Activated CD4-positive, alpha-beta memory T cell treated with anti-CD3 and anti-CD28 coated beads, Interleukin-2, amount 10 ng/mL, durations not matched to agents 7 days and 5 days (primary cell): Measurements from ENCODE around the gene NMT1. TPM values are rescaled to one million over a fixed set of nuclear protein-coding genes. Genes with fewer than 3 reads are reported as not detected.

ENCODE experiments used
- CTCF ChIA-PET: fragments of 350-600 bp; sonication (Branson Sonifier 250); formaldehyde crosslinking; loops from one replicate; lab custom pipeline; 2021; ENCODE audit warnings: antibody characterized with exemption, inconsistent platforms; lab: Charles Lee
- POLR2A ChIA-PET: fragments of 350-600 bp; sonication (Branson Sonifier 250); formaldehyde crosslinking; loops from one replicate; lab custom pipeline; 2021; ENCODE audit warnings: antibody characterized with exemption; lab: Charles Lee
- DNase-seq: peaks from one replicate; pipeline ENCODE4 v3.0.0-alpha.2; 2020
- H3K27ac Mint-ChIP-seq: one replicate; pipeline ENCODE4 v1.8.0; 2021; ENCODE audit warnings: mild to moderate bottlenecking, mixed read lengths
- H3K27me3 Mint-ChIP-seq: one replicate; pipeline ENCODE4 v1.8.0; 2021; ENCODE audit warnings: mixed read lengths
- H3K36me3 Mint-ChIP-seq: one replicate; pipeline ENCODE4 v1.8.0; 2021; ENCODE audit warnings: low read depth, mixed read lengths
- H3K4me1 Mint-ChIP-seq: one replicate; pipeline ENCODE4 v1.8.0; 2021; ENCODE audit warnings: mixed read lengths
- H3K4me3 Mint-ChIP-seq: one replicate; pipeline ENCODE4 v1.8.0; 2021; ENCODE audit warnings: mild to moderate bottlenecking, mixed read lengths
- H3K9me3 Mint-ChIP-seq: one replicate; pipeline ENCODE4 v1.8.0; 2021; ENCODE audit warnings: mixed read lengths
- total RNA-seq, 2 experiments: library from RNA; stranded (reverse); gene quantifications; one replicate each; pipeline ENCODE4 v1.2.3, GENCODE V29; 2021

The NMT1 gene
- total RNA-seq, 2 experiments from 2014 or later = 114 TPM

DNA sequence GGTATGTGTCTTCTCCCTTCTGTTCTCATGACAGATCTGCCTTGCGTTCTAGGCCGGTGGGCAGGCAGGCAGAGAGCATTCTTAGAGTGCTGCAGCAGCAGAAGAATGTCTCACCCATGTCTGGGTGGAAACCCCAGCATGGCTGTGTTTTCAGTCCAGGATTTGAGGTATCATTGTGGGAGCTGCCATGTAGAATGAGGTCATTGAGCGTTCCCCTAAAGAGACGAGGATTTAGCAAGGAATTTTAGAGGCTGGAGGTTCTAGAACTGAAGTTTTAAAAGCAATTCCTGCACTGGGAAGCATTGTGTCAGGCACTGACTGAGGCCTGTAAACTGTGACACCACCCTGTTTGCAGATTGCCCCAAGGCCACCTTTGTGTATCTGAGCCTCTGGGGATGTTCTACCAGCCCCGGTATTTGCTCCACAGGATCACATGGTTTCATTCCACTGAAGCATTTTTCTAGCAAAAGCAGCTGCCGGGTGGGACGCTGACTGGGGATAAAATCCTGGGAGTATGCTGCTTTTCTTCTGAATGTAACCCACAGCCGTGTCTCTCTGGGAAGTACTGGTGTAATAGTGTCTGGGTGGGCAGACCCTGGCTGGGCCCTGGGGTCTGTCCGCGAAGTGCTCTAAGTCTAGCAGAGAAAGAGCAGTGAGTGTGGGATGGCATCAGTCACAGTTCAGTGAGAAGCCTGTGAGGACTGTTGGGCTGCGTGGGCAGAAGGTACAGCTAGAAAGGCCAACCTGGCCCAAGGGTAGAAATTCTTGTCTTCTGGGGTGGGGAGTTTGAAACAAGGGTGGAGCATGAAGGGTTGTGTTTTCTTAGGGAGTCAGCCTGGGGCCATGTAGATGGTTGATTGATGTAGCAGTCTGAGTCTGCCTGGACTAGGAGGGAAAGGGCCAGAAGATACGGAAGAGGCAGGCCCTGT is 41.0 kb downstream of the NMT1 start:
- CTCF ChIA-PET = no interaction called here
- Mint-ChIP-seq H3K36me3 (peaks cover 72% of the 10 kb centered on the region), H3K4me3 (no peak overlapping the region), H3K9me3 (no peaks in the 10 kb centered on the region), H3K27me3 (no peaks in the 10 kb centered on the region), H3K4me1 (no peaks in the 10 kb centered on the region), H3K27ac (no peak overlapping the region)
- POLR2A ChIA-PET = interaction anchor here (0.6 kb wide), 1 partner anchor 22 kb away, joined by 3 read pairs; no protein-coding TSS in a partner anchor
- no peak for DNase-seq

DNA sequence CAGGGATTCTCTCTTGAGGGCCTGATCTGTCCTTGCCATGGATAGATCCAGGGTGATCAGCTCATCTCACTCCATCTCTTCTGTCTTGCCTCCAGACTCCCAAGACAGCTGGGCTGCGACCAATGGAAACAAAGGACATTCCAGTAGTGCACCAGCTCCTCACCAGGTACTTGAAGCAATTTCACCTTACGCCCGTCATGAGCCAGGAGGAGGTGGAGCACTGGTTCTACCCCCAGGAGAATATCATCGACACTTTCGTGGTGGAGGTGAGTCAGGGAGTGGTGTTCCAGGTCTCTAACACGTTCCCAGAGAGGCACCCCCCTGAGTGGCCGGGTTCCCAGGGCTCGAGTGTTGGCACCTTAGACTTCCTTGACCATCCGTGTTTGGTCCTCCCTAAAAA is 41.7 kb downstream of the NMT1 start:
- ChIA-PET CTCF (no interaction called here), POLR2A (interaction anchor here (1.0 kb wide), 1 partner anchor 12 kb away, joined by 3 read pairs; no protein-coding TSS in a partner anchor)
- Mint-ChIP-seq H3K9me3 (no peaks in the 10 kb centered on the region), H3K27ac (no peak overlapping the region), H3K4me1 (no peaks in the 10 kb centered on the region), H3K4me3 (no peak overlapping the region), H3K36me3 (peaks cover 67% of the 10 kb centered on the region), H3K27me3 (no peaks in the 10 kb centered on the region)
- no peak for DNase-seq

DNA sequence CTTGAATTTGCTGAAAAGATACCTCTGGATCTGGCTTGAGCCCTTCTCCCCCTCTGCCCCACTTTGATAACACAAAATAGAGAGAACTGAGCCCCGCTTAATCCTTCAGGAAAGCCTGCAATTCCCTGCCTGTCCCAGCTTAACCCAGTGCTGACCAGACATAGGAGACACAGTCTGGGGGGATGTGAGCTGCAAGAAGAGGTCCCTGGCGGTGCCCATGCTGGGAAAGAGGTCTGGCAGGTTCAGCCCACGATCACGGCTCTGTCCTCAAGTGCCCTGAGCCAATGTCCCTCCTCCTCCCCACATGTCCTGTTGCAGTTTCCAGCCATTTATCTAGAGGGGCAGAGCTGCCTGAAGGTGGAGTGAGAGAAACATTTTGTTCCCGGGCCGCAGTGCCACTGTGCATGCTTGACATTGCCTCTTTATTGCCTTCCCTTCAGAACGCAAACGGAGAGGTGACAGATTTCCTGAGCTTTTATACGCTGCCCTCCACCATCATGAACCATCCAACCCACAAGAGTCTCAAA is 42.2 kb downstream of the NMT1 start:
- Mint-ChIP-seq H3K4me1 (no peaks in the 10 kb centered on the region), H3K36me3 (peaks cover 63% of the 10 kb centered on the region), H3K27ac (no peak overlapping the region), H3K9me3 (no peaks in the 10 kb centered on the region), H3K27me3 (no peaks in the 10 kb centered on the region), H3K4me3 (no peak overlapping the region)
- DNase-seq = no peak
- POLR2A ChIA-PET = interaction anchor here (1.0 kb wide), 1 partner anchor 12 kb away, joined by 3 read pairs; no protein-coding TSS in a partner anchor
- CTCF ChIA-PET = no interaction called here

DNA sequence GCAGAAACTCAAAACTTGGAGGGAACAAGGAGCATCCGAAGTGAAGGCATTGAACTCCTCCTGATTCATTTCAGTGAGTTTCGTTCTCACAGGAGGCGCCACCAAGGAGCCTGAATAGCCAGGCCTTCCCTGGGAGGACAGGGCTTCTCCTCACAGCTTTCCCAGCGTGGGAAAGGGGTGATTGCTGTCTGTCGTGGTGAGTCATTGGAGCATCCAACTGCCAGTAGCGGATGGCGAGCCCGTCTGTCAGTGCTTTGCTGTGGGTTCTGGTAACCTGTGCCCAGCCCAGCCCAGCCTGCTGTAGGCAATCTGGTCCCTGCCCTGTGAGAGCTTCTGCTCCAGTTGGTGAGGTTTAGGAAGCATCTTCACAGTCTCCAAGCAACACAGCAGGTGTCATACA is 42.9 kb downstream of the NMT1 start:
- Mint-ChIP-seq H3K27ac (no peak overlapping the region), H3K27me3 (no peaks in the 10 kb centered on the region), H3K4me1 (no peaks in the 10 kb centered on the region), H3K36me3 (peaks cover 64% of the 10 kb centered on the region), H3K9me3 (no peaks in the 10 kb centered on the region), H3K4me3 (no peak overlapping the region)
- DNase-seq = no peak
- ChIA-PET POLR2A (interaction anchor here (1.0 kb wide), 1 partner anchor 11 kb away, joined by 3 read pairs; no protein-coding TSS in a partner anchor), CTCF (no interaction called here)

DNA sequence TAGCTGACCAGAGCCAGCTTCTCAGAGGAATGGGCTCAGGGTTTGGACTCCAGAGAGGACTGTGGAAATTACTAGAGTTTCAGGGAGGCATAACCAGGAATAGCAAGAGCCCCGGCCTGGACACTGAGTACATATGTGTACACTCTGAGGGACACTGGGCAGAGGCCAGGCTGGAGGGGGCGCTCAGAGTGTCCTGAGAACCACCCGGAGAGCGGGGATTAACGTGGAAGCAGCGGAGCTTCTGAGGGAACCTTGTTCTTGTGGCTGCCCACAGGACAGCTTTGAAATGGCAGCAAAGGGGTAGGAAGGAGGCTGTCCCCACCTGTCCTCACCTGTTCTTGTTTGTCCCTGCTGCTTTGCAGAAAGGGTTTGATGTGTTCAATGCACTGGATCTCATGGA is 43.4 kb downstream of the NMT1 start:
- Mint-ChIP-seq H3K9me3 (no peaks in the 10 kb centered on the region), H3K27ac (no peak overlapping the region), H3K27me3 (no peaks in the 10 kb centered on the region), H3K36me3 (peaks cover 59% of the 10 kb centered on the region), H3K4me3 (no peak overlapping the region), H3K4me1 (no peaks in the 10 kb centered on the region)
- ChIA-PET CTCF (no interaction called here), POLR2A (no interaction called here)
- no peak for DNase-seq

DNA sequence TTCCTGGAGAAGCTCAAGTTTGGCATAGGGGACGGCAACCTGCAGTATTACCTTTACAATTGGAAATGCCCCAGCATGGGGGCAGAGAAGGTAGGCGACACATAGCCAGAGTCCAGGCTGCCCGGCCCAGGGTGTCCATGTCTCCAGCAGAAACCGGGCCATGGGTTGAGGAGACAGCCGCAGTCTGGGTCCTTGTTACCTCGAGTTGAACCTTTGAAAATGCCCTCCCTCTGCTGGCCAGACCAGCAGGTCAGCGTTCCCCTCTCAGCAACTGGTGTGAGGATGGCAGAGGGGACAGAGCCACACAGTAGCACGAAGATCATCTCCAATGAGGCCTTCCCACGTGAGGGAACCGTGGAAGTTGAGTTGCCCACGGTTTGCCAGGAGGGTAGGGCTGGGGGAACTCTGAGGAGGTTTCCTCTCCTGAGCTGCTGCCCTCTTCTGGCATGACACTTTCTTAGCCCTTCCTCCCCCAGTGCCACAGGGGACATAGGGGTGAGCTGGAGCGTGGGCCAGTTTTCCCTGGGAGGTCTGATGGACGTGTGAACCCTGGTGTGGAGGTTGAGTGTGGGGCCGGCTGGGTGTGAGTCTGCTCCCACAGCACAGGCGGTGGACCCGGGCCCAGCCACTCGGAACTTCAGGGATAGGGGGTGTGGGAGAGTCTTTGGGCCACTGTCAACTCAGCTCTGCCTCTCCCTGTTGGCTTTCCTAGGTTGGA is 43.9 kb downstream of the NMT1 start:
- no peaks in the 10 kb centered on the region for H3K4me1 Mint-ChIP-seq
- ChIA-PET CTCF (no interaction called here), POLR2A (no interaction called here)
- DNase-seq = no peak
- H3K27me3 Mint-ChIP-seq = no peaks in the 10 kb centered on the region
- no peak overlapping the region for H3K27ac Mint-ChIP-seq
- H3K4me3 Mint-ChIP-seq = no peak overlapping the region
- H3K36me3 Mint-ChIP-seq = peaks cover 57% of the 10 kb centered on the region
- H3K9me3 Mint-ChIP-seq = no peaks in the 10 kb centered on the region

DNA sequence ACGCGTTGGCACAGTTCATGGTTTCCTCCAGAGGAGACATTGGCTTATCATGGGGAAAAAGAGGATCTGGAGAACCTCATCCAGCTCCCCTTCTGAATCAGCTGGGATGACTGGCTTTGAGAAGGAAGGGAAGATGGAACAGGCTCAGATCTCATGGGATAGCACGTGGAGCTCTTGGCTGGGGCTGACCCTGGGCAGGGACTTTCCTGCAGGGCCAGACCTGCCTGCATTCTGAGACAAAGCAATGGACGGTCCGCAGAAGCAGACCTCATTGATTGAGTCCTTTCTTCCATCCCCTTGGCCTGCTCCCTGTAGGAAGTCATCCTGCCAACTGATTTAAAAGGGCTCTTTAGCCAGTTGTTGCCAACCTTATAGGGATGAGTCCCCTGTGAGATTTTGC is 45.0 kb downstream of the NMT1 start:
- no peaks in the 10 kb centered on the region for H3K4me1 Mint-ChIP-seq
- no peak overlapping the region for H3K4me3 Mint-ChIP-seq
- ChIA-PET POLR2A (no interaction called here), CTCF (no interaction called here)
- no peaks in the 10 kb centered on the region for H3K27me3 Mint-ChIP-seq
- H3K27ac Mint-ChIP-seq = no peak overlapping the region
- no peak for DNase-seq
- peaks cover 57% of the 10 kb centered on the region for H3K36me3 Mint-ChIP-seq
- H3K9me3 Mint-ChIP-seq = no peaks in the 10 kb centered on the region

DNA sequence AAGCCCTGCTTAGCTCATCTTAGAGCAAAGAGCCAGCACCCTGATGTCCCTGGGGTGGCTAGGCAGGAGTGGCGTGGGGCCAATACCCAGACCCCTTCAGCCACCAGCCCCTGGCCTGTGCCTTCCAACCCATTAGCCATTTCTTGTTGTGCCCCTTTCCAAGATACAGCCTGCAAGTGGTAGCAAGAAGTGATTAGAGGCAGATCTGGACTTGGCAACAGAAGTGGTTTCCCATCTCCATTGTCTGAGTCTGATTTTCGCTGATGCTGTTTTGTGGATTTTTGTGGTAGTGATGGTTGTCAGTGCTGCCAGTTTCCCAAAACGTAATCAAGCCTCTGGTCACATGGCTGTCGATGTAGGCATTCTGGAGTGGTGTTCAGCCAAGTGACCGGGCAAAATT is 45.5 kb downstream of the NMT1 start:
- ChIA-PET CTCF (no interaction called here), POLR2A (no interaction called here)
- H3K27me3 Mint-ChIP-seq = no peaks in the 10 kb centered on the region
- no peak overlapping the region for H3K4me3 Mint-ChIP-seq
- no peak for DNase-seq
- no peaks in the 10 kb centered on the region for H3K9me3 Mint-ChIP-seq
- H3K4me1 Mint-ChIP-seq = no peaks in the 10 kb centered on the region
- H3K36me3 Mint-ChIP-seq = peaks cover 56% of the 10 kb centered on the region
- no peak overlapping the region for H3K27ac Mint-ChIP-seq

DNA sequence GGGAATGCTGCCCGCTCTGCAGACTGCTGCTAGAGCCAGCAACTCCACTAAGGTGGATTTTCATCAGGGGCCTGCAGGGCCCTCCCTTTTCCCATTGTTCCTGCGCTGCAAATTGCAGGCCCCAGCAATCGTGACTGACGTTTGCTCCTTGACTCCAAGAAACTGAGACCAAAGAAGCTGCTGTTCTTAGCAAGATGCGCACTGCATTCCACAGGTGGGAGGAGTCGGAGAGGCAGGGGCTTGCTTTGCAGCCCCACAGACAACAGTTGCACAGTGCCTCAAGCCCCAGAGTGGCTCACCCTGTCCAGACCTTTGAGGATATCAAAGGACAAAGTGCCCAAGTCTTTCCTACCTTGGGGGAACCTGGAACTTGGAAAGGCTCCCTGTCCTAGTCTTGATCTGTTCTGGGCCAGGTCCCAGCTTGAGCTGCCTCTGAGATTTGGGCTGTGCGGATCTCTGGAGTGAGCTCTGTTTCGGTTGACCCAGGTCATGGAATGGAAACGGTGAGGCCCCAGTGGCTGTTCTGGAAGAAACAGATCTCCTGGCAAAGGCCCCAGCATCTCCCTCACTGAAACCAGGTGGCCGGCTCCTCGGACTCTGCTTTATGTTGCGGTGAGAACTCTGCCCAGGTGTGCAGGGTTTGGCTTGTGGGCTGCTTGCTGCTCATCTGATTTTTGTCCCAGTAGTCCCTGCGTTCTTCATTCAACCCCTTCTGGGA is 46.3 kb downstream of the NMT1 start:
- Mint-ChIP-seq H3K27ac (no peak overlapping the region), H3K4me3 (no peak overlapping the region), H3K9me3 (no peaks in the 10 kb centered on the region), H3K4me1 (no peaks in the 10 kb centered on the region), H3K27me3 (no peaks in the 10 kb centered on the region), H3K36me3 (peaks cover 49% of the 10 kb centered on the region)
- ChIA-PET CTCF (no interaction called here), POLR2A (no interaction called here)
- DNase-seq = no peak

DNA sequence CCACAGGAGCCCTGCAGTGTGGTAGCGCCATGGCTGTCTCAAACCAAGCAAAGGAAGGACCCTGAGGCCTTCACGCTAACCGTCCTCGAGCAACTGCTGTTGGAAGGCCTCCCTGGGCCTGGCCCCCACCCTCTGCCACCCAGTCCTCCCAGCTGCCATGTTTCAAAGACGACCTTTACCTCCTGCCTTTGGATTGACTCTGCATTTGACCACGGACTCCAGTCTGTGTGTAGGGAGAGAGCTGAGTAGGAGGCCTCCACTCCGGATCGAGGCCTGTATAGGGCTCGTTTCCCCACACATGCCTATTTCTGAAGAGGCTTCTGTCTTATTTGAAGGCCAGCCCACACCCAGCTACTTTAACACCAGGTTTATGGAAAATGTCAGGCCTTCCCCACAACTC is 46.9 kb downstream of the NMT1 start:
- no peak for DNase-seq
- Mint-ChIP-seq H3K9me3 (no peaks in the 10 kb centered on the region), H3K36me3 (peaks cover 43% of the 10 kb centered on the region), H3K27me3 (no peaks in the 10 kb centered on the region), H3K27ac (no peak overlapping the region), H3K4me1 (no peaks in the 10 kb centered on the region), H3K4me3 (no peak overlapping the region)
- ChIA-PET POLR2A (no interaction called here), CTCF (no interaction called here)

DNA sequence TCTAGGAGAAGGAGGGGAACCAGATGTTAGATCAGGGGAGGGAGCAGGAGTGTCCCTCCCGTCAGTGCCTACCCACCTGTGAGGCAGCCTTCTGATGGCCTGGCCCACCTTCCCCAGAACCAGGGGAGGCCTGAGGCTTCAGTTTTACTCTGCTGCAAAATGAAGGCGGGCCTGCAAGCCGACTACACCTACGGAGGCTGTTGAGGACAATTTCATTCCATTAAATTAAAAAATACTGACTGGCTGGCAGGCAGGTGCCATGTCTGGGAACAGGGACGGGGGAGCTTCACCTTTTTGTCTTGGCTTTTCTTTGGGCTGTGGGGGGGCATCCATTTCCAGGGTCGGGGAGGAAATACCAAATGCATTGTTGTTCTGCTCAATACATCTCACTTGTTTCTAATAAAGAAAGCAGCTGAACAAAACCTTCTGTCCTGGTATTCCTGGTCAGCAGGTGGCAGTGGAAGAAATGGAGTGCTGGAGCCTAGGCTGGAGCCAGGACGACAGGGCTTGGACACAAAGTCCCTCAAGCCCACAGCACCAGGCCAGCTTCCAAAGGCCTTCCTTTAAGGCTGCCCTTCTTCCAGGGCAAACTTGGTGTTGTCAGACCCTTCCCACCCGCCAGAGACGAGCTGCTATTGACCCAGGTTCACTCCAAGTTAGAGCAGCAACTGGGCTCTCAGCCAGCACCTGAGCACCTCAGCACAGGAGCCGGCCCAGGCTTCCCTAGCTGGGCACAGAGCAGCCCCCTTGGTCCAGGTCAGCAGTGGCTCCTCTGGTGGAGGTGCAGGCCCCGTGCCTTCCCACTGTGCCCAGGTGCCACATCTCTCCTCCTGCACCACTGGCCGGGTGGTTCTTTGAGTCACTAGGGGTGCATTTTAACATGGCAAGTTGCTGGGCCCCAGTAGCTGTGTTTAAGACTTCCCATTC is 47.7 kb downstream of the NMT1 start:
- CTCF ChIA-PET = interaction anchor here (0.8 to 1.2 kb wide), 2 partner anchors 10 to 27 kb away, joined by 3 read pairs; partner anchors contain the start of gene ACBD4
- Mint-ChIP-seq H3K4me3 (no peak overlapping the region), H3K27ac (no peak overlapping the region), H3K36me3 (peaks cover 35% of the 10 kb centered on the region), H3K9me3 (no peaks in the 10 kb centered on the region), H3K4me1 (no peaks in the 10 kb centered on the region), H3K27me3 (no peaks in the 10 kb centered on the region)
- DNase-seq = no peak
- POLR2A ChIA-PET = no interaction called here
